ENCODE data around the gene STXBP3. TPM values are rescaled to one million over a fixed set of nuclear protein-coding genes. Genes with fewer than 3 reads are reported as not detected.

The STXBP3 gene
- total and polyA plus RNA-seq, 8 donors, result 19.1 to 50.7 (median 26.6) TPM

DNA sequence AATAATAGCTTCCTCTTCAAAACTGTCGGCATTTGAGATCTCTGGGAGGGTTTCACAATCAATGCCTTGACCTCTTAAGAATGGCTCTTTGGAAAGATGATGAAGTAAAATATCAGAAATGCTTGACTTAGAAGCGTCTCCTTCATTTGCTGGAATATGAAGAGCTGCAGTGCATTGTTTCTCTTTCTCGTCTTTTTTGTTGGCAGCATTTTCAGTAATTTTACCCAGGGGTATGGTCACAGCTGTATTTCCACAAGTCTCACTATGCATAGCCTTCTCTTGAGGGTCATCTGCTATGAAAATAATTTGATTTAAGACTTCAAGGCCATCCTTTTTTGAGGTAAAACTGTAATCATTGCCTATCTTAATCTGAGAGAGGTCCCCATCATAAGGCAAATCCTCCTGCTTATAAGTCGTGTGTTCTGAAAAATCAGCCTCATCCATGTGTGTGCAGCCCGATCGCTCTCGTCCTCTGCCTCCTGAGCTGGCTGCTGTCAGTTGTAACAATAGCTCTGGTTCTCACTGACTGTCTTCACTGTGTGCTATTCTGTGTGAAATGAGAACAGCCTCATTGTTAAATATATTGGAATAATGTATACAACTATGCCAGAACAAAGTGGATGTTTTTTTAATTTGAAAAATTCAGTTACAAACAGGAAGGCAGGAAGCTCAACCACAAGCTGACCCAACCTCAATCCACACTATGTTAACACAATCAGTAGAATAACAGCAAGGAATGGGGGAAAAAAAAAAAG is 105.9 kb downstream of the STXBP3 start:
- WGBS, 2 donors, result 57 to 77% methylated on average over 7 of the region's 7 CpGs
- FAIRE-seq, result no peak

DNA sequence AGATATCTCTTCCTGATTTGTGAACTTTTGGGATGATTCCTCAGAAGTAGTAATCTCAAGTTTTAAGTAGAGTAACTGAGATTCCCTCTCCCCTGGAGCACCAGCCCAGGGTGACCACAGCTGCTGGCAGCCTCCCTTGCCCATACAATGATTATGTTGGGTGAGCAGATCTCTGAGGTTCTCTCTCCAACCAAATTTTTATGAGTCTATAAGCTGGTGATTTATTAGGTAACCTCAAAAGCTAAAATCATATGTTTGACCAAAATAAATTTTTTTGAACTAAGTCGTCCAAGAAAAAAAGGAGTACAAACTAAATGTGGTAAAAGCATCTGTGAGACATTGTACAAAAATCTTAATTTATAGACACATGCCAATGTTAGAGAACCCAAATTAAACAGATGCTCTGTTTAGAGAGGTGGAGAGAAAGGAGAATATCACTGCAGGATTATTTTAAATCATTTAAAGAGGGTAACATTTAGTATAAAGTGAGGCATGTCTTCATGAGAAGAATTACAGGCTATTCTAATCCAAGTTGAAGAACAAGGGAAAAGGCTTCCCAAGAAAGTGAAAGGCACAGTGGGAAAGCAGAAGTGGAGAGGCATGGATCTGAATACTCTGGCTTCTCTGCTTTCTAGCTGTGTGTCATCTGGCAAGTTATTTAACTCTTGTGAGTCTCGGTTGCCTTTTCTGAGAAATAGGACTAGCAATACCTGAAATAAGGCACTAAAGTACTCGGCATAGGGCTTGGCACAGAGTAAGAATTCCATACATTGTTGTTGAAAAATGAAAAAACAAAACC is 107.9 kb downstream of the STXBP3 start:
- Histone ChIP-seq H3K4me1 (no peaks in the 10 kb centered on the region), H3K9me3 (no peaks in the 10 kb centered on the region), H3K27ac (no peak overlapping the region), H3K27me3 (no peaks in the 10 kb centered on the region), H3K36me3 (no peaks in the 10 kb centered on the region), H3K4me3 (no peak overlapping the region)
- intact Hi-C loops (cut with DNase I), result no loop called here
- FAIRE-seq (no peak), ATAC-seq (no peak), DNase-seq (no peak)
- TF ChIP-seq, protein P1, sequence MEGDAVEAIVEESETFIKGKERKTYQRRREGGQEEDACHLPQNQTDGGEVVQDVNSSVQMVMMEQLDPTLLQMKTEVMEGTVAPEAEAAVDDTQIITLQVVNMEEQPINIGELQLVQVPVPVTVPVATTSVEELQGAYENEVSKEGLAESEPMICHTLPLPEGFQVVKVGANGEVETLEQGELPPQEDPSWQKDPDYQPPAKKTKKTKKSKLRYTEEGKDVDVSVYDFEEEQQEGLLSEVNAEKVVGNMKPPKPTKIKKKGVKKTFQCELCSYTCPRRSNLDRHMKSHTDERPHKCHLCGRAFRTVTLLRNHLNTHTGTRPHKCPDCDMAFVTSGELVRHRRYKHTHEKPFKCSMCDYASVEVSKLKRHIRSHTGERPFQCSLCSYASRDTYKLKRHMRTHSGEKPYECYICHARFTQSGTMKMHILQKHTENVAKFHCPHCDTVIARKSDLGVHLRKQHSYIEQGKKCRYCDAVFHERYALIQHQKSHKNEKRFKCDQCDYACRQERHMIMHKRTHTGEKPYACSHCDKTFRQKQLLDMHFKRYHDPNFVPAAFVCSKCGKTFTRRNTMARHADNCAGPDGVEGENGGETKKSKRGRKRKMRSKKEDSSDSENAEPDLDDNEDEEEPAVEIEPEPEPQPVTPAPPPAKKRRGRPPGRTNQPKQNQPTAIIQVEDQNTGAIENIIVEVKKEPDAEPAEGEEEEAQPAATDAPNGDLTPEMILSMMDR (IDR thresholded peaks at IDR 0.05), result no peak
- WGBS, 2 donors, result 50 to 71% methylated on average over 3 of the region's 3 CpGs

More for the DNA sequence above, 105.9 kb downstream of the STXBP3 start:
- DNase-seq, result no peak
- no peak for ATAC-seq
- intact Hi-C loops (cut with DNase I), result no loop called here
- Histone ChIP-seq H3K4me3 (no peak overlapping the region), H3K4me1 (no peaks in the 10 kb centered on the region), H3K9me3 (no peaks in the 10 kb centered on the region), H3K27ac (no peak overlapping the region), H3K27me3 (no peaks in the 10 kb centered on the region), H3K36me3 (no peaks in the 10 kb centered on the region)
- TF ChIP-seq, protein P1 (IDR thresholded peaks at IDR 0.05), result no peak

DNA sequence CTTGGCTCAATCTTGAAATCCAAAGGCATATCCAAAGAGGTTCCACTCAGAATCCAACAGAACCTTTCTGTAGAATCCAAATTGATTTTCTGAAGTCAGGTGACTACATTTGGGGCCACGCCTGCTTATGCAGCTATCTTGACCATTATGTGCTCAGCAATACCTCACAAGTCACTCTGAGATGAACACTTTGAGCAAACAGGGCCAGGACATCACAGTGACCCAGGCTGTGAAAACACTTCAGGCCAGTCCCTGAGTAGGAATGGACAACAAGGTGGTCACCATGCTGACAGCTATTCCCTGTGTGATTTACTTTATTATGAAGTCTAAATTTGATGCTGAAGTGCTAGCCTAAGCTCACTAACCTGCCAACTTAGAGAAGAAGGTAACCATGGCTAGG is 110.5 kb downstream of the STXBP3 start, which contains the start of gene AKNAD1:
AKNAD1 (minus strand) TSS at position 101 of the 400 bp plus-strand sequence. CDS start 4,430 bp downstream, outside the sequence.
- Histone ChIP-seq H3K4me1 (no peaks in the 10 kb centered on the region), H3K9me3 (no peaks in the 10 kb centered on the region), H3K27me3 (peaks cover 0 to 2% (median 0%) of the 10 kb centered on the region in 4 donors), H3K36me3 (no peaks in the 10 kb centered on the region), H3K4me3 (no peak within 1 kb of the TSS), H3K27ac (no peak within 1 kb of the TSS)
- no peak for ATAC-seq
- TF ChIP-seq, protein P1 (IDR thresholded peaks at IDR 0.05), result no peak
- 37 to 39% methylated on average over 1 of the region's 1 CpG for WGBS, 2 donors
- no peak for FAIRE-seq
- intact Hi-C loops (cut with DNase I), result no loop called here
- no peak for DNase-seq

DNA sequence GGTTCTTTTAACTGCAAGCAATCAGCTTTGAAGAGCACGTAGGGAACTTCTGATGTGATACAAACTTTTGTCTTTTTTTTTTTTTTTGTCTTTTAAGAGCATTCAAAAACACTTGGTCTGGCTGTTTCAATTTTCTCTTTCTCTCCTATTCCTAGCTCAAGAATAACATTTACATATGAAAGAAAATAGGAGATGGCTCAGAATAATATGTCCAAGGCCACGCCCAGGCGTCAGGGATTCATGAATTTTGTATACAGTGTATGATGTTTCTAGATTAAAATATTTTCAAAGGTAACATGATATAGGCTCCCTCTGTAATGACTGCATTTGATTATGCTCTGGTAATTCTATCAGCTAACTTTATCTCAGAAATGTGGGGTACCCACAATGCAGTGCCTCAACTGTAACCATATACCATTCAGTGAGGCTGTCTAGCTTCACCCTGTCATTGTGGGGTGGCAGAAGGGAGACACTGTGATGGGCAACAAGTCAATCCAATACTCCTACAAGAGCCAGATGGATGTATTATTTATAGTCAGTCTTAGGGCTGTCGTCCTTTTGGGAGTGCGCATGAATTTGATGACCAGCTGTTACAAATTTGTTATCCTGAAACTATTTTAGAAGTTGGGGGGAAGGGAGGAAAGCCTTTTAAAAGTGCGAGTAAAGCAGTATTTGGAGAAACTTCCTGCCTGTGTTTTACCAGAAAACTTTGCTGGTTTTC is 111.9 kb downstream of the STXBP3 start:
- DNase-seq (no peak), FAIRE-seq (no peak), ATAC-seq (no peak)
- Histone ChIP-seq H3K27me3 (peaks cover 0 to 2% (median 0%) of the 10 kb centered on the region in 4 donors), H3K9me3 (no peaks in the 10 kb centered on the region), H3K27ac (no peak overlapping the region), H3K4me1 (no peaks in the 10 kb centered on the region), H3K36me3 (no peaks in the 10 kb centered on the region), H3K4me3 (no peak overlapping the region)
- TF ChIP-seq, protein P1 (IDR thresholded peaks at IDR 0.05), result no peak
- intact Hi-C loops (cut with DNase I), result no loop called here
- 77 to 84% methylated on average over 6 of the region's 6 CpGs for WGBS, 2 donors

Other genes with a start within 250 kb of the STXBP3 start
- 10 to 100 TPM in 2 of 6 donors, 1 to 10 TPM in 4; 2.8 to 13.0 (median 3.3) TPM for gene EEIG2, start 186.6 kb upstream of the STXBP3 start, total RNA-seq
- gene EEIG2, start 186.6 kb upstream of the STXBP3 start, polyA plus RNA-seq, result 1 to 10 TPM; 1.7 to 1.8 TPM
- 1 to 10 TPM in 3 of 6 donors, under 1 TPM in 3; 0.42 to 2.6 (median 1.1) TPM for gene HENMT1, start 85.6 kb upstream of the STXBP3 start, total RNA-seq
- gene HENMT1, start 85.6 kb upstream of the STXBP3 start, polyA plus RNA-seq, result 1 to 10 TPM in 1 of 2 donors, under 1 TPM in 1; 0.65 to 5.5 TPM
- 10 to 100 TPM; 11.2 to 21.3 (median 17.6) TPM for gene PRPF38B, start 54.4 kb upstream of the STXBP3 start, total RNA-seq
- gene PRPF38B, start 54.4 kb upstream of the STXBP3 start, polyA plus RNA-seq, result 10 to 100 TPM; 36.3 to 48.6 TPM
- under 1 TPM in 2 of 6 donors, not detected in 4; 0.06 TPM for gene FNDC7, start 33.8 kb upstream of the STXBP3 start, total RNA-seq
- gene FNDC7, start 33.8 kb upstream of the STXBP3 start, polyA plus RNA-seq, result not detected
- gene AKNAD1, start 110.4 kb downstream of the STXBP3 start, total RNA-seq, result not detected
- under 1 TPM in 1 of 2 donors, not detected in 1; 0.23 TPM for gene AKNAD1, start 110.4 kb downstream of the STXBP3 start, polyA plus RNA-seq
- 1 to 10 TPM in 3 of 6 donors, under 1 TPM in 3; 0.19 to 1.6 (median 0.74) TPM for gene GPSM2, start 130.3 kb downstream of the STXBP3 start, total RNA-seq
- under 1 TPM; 0.42 to 0.92 TPM for gene GPSM2, start 130.3 kb downstream of the STXBP3 start, polyA plus RNA-seq
- 10 to 100 TPM; 18.1 to 28.3 (median 24.1) TPM for gene CLCC1, start 216.8 kb downstream of the STXBP3 start, total RNA-seq
- gene CLCC1, start 216.8 kb downstream of the STXBP3 start, polyA plus RNA-seq, result 10 to 100 TPM in 1 of 2 donors, 1 to 10 TPM in 1; 8.6 to 12.5 TPM